ENCODE data around the gene THPO. TPM values are rescaled to one million over a fixed set of nuclear protein-coding genes. Genes with fewer than 3 reads are reported as not detected.
A peak's percentile ranks its signal among the peaks of the same experiment; 100 is the strongest.

The THPO gene
- total and polyA plus RNA-seq, 10 donors, result 0.11 to 1.8 (median 0.42) TPM; not detected in 1

DNA sequence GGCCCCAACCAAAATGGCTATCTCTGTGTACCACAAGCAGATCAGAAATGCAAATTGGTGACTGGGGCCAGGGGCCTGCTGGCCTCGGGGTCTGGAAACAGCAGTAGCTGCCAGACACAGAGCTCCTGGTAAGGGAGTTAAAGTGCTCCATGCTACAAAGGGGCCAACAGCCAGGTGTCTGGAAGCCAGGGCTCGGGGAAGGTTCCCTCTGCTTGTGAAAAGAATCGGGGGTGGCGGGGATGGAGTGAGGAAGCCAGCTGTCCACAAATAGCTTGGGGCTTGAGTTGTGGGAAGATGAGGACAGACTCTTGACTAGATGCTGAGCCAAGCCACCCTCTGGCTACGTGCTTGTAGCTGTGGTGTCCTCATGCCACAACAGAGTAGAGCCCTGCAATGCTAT lies 41.2 kb upstream of the THPO start:
- no peaks in the 10 kb centered on the region for H3K36me3 ChIP-seq
- peaks cover 0 to 6% (median 4%) of the 10 kb centered on the region in 6 donors for H3K4me1 ChIP-seq
- no peak for TF ChIP-seq POLR2A (IDR thresholded peaks at IDR 0.05)
- no peak for DNase-seq
- no peak overlapping the region for H3K4me3 ChIP-seq
- 70 to 86% (median 82%) methylated on average over 5 of the region's 5 CpGs for WGBS, 5 donors
- intact Hi-C loops (cut with DNase I; ENCODE audit: low total_unique reads), result loop anchor here (5.0 kb wide), 1 partner anchor 93 kb away; no protein-coding TSS in a partner anchor
- no peaks in the 10 kb centered on the region for H3K9me3 ChIP-seq
- no peak overlapping the region for H3K27ac ChIP-seq
- no peaks in the 10 kb centered on the region for H3K27me3 ChIP-seq (replicated peaks in 1 of 7)

DNA sequence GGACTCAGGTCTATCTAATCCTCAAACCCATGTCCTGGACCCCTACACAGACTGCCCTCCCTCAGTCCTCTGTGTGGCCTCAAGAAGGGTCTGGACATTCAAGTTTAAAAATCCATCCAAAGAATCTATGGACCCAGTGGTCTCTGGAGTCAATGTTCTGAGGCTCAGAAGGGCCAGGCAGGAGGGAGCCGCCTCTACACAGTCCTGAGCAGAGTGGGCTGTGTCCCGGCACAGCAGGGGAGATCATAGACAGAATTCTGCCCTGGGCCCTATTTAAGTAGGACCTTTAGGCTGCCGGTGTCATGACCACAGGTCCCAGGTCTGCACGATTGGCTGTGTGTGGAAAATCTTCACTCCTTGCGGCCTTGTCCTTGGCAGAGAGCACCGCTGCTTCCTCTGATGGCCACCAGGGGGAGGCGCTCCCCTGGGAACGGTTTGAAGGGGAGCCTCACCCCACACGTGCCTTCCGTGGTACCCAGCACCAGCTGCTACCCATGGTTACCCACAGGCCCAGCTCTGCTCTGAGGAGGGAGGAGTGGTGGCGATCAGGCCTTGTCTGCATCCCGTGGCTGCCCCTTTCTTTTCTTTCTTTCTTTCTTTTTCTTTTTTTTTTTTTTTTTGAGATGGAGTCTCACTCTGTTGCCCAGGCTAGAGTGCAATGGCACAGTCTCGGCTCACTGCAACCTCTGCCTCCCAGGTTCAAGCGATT lies 39.8 kb upstream of the THPO start:
- Histone ChIP-seq H3K36me3 (no peaks in the 10 kb centered on the region), H3K27me3 (replicated peaks in 1 of 7) (no peaks in the 10 kb centered on the region), H3K27ac (no peak overlapping the region), H3K4me1 (peaks cover 0 to 6% (median 4%) of the 10 kb centered on the region in 6 donors), H3K4me3 (no peak overlapping the region), H3K9me3 (no peaks in the 10 kb centered on the region)
- 25 to 37% (median 28%) methylated on average over 13 to 14 of the region's 14 CpGs for WGBS, 5 donors
- DNase-seq, result peak; percentile 91
- intact Hi-C loops (cut with DNase I; ENCODE audit: low total_unique reads), result loop anchor here (2.0 to 5.0 kb wide), 2 partner anchors 95 to 127 kb away; no protein-coding TSS in a partner anchor
- TF ChIP-seq POLR2A (IDR thresholded peaks at IDR 0.05) (no peak), POLR2AphosphoS5 (IDR thresholded peaks at IDR 0.05) (peak; percentile 21 to 56 (median 35))
- TF ChIP-seq, protein P1, sequence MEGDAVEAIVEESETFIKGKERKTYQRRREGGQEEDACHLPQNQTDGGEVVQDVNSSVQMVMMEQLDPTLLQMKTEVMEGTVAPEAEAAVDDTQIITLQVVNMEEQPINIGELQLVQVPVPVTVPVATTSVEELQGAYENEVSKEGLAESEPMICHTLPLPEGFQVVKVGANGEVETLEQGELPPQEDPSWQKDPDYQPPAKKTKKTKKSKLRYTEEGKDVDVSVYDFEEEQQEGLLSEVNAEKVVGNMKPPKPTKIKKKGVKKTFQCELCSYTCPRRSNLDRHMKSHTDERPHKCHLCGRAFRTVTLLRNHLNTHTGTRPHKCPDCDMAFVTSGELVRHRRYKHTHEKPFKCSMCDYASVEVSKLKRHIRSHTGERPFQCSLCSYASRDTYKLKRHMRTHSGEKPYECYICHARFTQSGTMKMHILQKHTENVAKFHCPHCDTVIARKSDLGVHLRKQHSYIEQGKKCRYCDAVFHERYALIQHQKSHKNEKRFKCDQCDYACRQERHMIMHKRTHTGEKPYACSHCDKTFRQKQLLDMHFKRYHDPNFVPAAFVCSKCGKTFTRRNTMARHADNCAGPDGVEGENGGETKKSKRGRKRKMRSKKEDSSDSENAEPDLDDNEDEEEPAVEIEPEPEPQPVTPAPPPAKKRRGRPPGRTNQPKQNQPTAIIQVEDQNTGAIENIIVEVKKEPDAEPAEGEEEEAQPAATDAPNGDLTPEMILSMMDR (IDR thresholded peaks at IDR 0.05 in 8 of 11, conservative IDR thresholded peaks at IDR 0.05 in 3 of 11), result peak; percentile 75 to 95 (median 90)

DNA sequence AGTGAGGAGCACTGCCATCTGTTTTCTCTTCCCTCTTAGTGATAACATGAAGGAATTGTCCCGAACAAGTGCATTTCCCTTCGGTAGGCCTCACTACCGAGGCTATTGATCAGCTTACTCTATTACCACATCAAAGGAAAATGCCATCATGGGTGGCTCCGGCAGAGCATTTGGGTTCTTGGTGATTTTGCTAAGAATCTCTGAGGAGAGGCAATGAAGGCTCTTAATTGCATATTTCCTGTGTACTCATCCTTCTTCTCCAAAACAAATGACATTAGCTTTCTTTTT lies 37.1 kb upstream of the THPO start:
- peaks cover 0 to 6% (median 4%) of the 10 kb centered on the region in 6 donors for H3K4me1 ChIP-seq
- intact Hi-C loops (cut with DNase I; ENCODE audit: low total_unique reads), result loop anchor here (5.0 kb wide), 1 partner anchor 97 kb away; no protein-coding TSS in a partner anchor
- H3K36me3 ChIP-seq, result no peaks in the 10 kb centered on the region
- no peak overlapping the region for H3K4me3 ChIP-seq
- H3K27me3 ChIP-seq (replicated peaks in 1 of 7), result no peaks in the 10 kb centered on the region
- H3K27ac ChIP-seq, result no peak overlapping the region
- DNase-seq, result no peak
- H3K9me3 ChIP-seq, result no peaks in the 10 kb centered on the region
- no peak for TF ChIP-seq POLR2A (IDR thresholded peaks at IDR 0.05)
- TF ChIP-seq, protein P1 (IDR thresholded peaks at IDR 0.05 in 8 of 11, conservative IDR thresholded peaks at IDR 0.05 in 3 of 11), result no peak
- no peak for TF ChIP-seq POLR2AphosphoS5 (IDR thresholded peaks at IDR 0.05)
- 64 to 81% (median 67%) methylated on average over 4 of the region's 4 CpGs for WGBS, 5 donors

DNA sequence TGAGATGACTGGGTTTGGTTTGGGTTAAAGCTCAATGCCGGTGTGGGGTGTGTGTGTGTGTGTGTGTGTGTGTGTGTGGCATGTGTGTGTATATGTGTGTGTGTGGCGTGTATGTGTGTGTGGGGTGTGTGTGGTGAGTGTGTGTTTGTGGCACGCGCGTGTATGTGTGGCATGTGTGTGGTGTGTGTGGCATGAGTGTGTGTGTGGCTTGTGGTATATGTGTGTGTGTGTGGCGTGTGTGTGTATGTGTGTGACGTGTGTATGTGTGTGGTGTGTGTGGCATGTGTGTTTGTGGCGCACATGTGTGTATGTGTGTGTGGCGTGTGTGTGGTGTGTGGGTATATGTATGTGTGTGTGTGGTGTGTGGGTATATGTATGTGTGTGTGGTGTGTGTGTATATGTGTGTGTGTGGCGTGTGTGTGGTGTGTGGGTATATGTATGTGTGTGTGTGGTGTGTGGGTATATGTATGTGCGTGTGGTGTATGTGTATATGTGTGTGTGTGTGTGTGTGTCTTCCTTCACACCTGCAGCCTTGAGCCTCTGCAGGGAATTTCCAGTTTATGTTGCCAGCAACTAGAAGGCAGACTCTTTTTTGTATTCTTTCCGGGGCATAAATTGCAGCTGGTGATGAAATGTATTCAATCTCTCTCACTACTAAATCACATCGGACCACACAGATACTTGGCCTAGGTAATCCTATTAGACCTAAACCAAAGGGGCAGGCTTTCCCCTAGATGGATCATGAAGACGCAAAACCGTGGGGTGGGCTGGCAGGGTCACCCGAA lies 36.6 kb upstream of the THPO start:
- no peaks in the 10 kb centered on the region for H3K9me3 ChIP-seq
- H3K4me1 ChIP-seq, result peaks cover 0 to 6% (median 4%) of the 10 kb centered on the region in 6 donors
- no peak overlapping the region for H3K4me3 ChIP-seq
- no peaks in the 10 kb centered on the region for H3K27me3 ChIP-seq (replicated peaks in 1 of 7)
- no peaks in the 10 kb centered on the region for H3K36me3 ChIP-seq
- intact Hi-C loops (cut with DNase I; ENCODE audit: low total_unique reads), result loop anchor here (5.0 kb wide), 1 partner anchor 98 kb away; no protein-coding TSS in a partner anchor
- no peak for DNase-seq
- WGBS, 5 donors, result 74 to 88% (median 85%) methylated on average over 16 of the region's 16 CpGs
- no peak overlapping the region for H3K27ac ChIP-seq
- TF ChIP-seq POLR2AphosphoS5 (IDR thresholded peaks at IDR 0.05), result no peak
- no peak for TF ChIP-seq POLR2A (IDR thresholded peaks at IDR 0.05)
- TF ChIP-seq, protein P1 (IDR thresholded peaks at IDR 0.05 in 8 of 11, conservative IDR thresholded peaks at IDR 0.05 in 3 of 11), result no peak
